Endothelial cell of umbilical vein (primary cell): ENCODE measurements around the gene SVEP1. TPM values are rescaled to one million over a fixed set of nuclear protein-coding genes. Genes with fewer than 3 reads are reported as not detected.

Experiments used
- BruUV-seq: library from RNA; stranded (reverse); fragments of 400-500 nt; replicated peaks from 2 replicates; lab custom pipeline; 2021; lab: Mats Ljungman, UMichigan
- CTCF ChIA-PET: fragments of 300-600, 350-600 bp; sonication (Branson Sonifier 250); formaldehyde crosslinking; loops from one replicate; lab custom pipeline; 2021; ENCODE audit warnings: antibody characterized with exemption, inconsistent platforms; lab: Charles Lee
- POLR2A ChIA-PET: fragments of 300-600, 350-600 bp; sonication (Branson Sonifier 250); formaldehyde crosslinking; loops from one replicate; lab custom pipeline; 2021; ENCODE audit warnings: antibody characterized with exemption, inconsistent platforms; lab: Charles Lee
- DNase-seq: peaks from one replicate; pipeline ENCODE4 v3.0.0-alpha.2; 2011; ENCODE audit warnings: low read depth, low spot score
- FAIRE-seq: peaks from 2 replicates; lab custom pipeline; 2011; peaks lifted over from hg19 to GRCh38; lab: Jason Lieb, UNC
- H2AFZ ChIP-seq: 2 replicates; pipeline ENCODE4 v1.6.0; 2012; ENCODE audit warnings: low read depth, low read length, control low read depth, inconsistent platforms
- H3K27ac ChIP-seq: 2 replicates; pipeline ENCODE4 v1.5.1; 2011; ENCODE audit warnings: low read depth, mild to moderate bottlenecking, control low read depth, low read length, moderate library complexity; ENCODE audit not compliant: insufficient read depth
- H3K27me3 ChIP-seq, 2 experiments: 2 replicates each; pipeline versions ENCODE4 v1.6.0 to v1.6.1; 2011; ENCODE audit warnings: low read length in 2 of 2, mixed read lengths in 1 of 2; ENCODE audit not compliant: control insufficient read depth in 2 of 2, insufficient read depth in 2 of 2
- H3K36me3 ChIP-seq, 2 experiments: 2 replicates in 1 of 2; 3 replicates in 1 of 2; pipeline ENCODE4 v1.5.1; 2011; ENCODE audit warnings: low read length in 2 of 2, mild to moderate bottlenecking in 1 of 2, moderate library complexity in 1 of 2; ENCODE audit not compliant: control insufficient read depth in 2 of 2, insufficient read depth in 2 of 2; ENCODE audit errors: extremely low read depth in 1 of 2
- H3K4me1 ChIP-seq: 3 replicates; pipeline ENCODE4 v1.5.1; 2011; ENCODE audit warnings: mild to moderate bottlenecking, low read length; ENCODE audit not compliant: control insufficient read depth, insufficient read depth; ENCODE audit errors: extremely low read depth
- H3K4me2 ChIP-seq: 2 replicates; pipeline ENCODE4 v1.6.1; 2011; ENCODE audit warnings: low read length, control low read depth, mixed read lengths; ENCODE audit not compliant: insufficient read depth
- H3K4me3 ChIP-seq, 3 experiments: fragments of 200-600 bp in 1 of 3; sonication (generic), shearing (Covaris generic) in 1 of 3; replicated peaks in 1 of 3; 2 replicates each; pipeline ENCODE4 v1.5.1; 2011 to 2016; ENCODE audit warnings: control low read depth in 3 of 3, low read length in 3 of 3, mild to moderate bottlenecking in 2 of 3, inconsistent platforms in 1 of 3, low read depth in 1 of 3, moderate library complexity in 1 of 3; ENCODE audit not compliant: insufficient read depth in 1 of 3
- H3K79me2 ChIP-seq: 2 replicates; pipeline ENCODE4 v1.6.0; 2012; ENCODE audit warnings: low read length, inconsistent platforms; ENCODE audit not compliant: control insufficient read depth, insufficient read depth
- H3K9ac ChIP-seq: replicated peaks from 2 replicates; pipeline ENCODE3; 2011; ENCODE audit warnings: low read length, control low read depth; ENCODE audit not compliant: insufficient read depth; ENCODE audit errors: extremely low read depth
- H3K9me1 ChIP-seq: replicated peaks from 3 replicates; pipeline ENCODE4 v1.6.0; 2011; ENCODE audit warnings: mild to moderate bottlenecking, low read length; ENCODE audit not compliant: control insufficient read depth, insufficient read depth; ENCODE audit errors: extremely low read depth
- H3K9me3 ChIP-seq: replicated peaks from 2 replicates; pipeline ENCODE4 v1.5.1; 2012; ENCODE audit warnings: low read length, inconsistent platforms; ENCODE audit not compliant: control insufficient read depth, insufficient read depth
- H4K20me1 ChIP-seq: replicated peaks from 2 replicates; pipeline ENCODE3; 2011; ENCODE audit warnings: mild to moderate bottlenecking, low read length; ENCODE audit not compliant: control insufficient read depth, insufficient read depth; ENCODE audit errors: extremely low read depth
- EZH2 ChIP-seq: IDR thresholded peaks from 2 replicates; pipeline ENCODE4 v1.6.1; 2012; ENCODE audit warnings: borderline replicate concordance, low read depth, mild to moderate bottlenecking, moderate library complexity, low read length, inconsistent platforms; ENCODE audit not compliant: severe bottlenecking
- FOS ChIP-seq: IDR thresholded peaks from 2 replicates; pipeline ENCODE4 v1.6.1; 2011; ENCODE audit warnings: mild to moderate bottlenecking, low read length, moderate library complexity, borderline replicate concordance; ENCODE audit not compliant: insufficient read depth
- GATA2 ChIP-seq: IDR thresholded peaks from 2 replicates; pipeline ENCODE4 v1.7.0; 2011; ENCODE audit warnings: low read depth, mild to moderate bottlenecking, moderate library complexity, mixed read lengths, low read length; ENCODE audit not compliant: insufficient read length, insufficient read depth
- JUN ChIP-seq: IDR thresholded peaks from 2 replicates; pipeline ENCODE4 v1.6.1; 2011; ENCODE audit warnings: borderline replicate concordance, low read depth; ENCODE audit not compliant: insufficient read length, insufficient read depth
- MYC ChIP-seq: IDR thresholded peaks from one replicate; pipeline ENCODE4 v1.6.1; 2011; ENCODE audit warnings: mild to moderate bottlenecking, low read depth, low read length
- POLR2A ChIP-seq: IDR thresholded peaks from 2 replicates; pipeline ENCODE4 v1.6.1; 2012; ENCODE audit warnings: low read depth, mild to moderate bottlenecking, control low read depth, low read length
- POLR2AphosphoS5 ChIP-seq: IDR thresholded peaks from 2 replicates; pipeline ENCODE4 v1.6.1; 2012; ENCODE audit warnings: low read depth, mild to moderate bottlenecking, control low read depth, low read length, moderate library complexity; ENCODE audit not compliant: insufficient read depth
- dilution Hi-C: fragments of 300-500 bp; cut with MboI; formaldehyde crosslinking; loops from one replicate; pipeline ENCODE4 v1.15.0; 2019; ENCODE audit warnings: low sequenced_read_pairs; ENCODE audit not compliant: extremely low pct_ligation_motif_present
- intact Hi-C: fragments of 100-400 bp; cut with micrococcal nuclease; formaldehyde crosslinking; loops from one replicate; pipeline ENCODE4 v1.10.0; 2022
- polyA plus RNA-seq, 4 experiments: library from polyadenylated mRNA; depleted of rRNA in 3 of 4; stranded (reverse) in 3 of 4; unstranded in 1 of 4; fragments of >200 nt; gene quantifications; 2 replicates each; pipeline versions ENCODE4 v1.2.1 to v1.2.3, GENCODE V29; 2011 to 2012; ENCODE audit warnings: missing spikeins in 1 of 4
- total RNA-seq: library from RNA; stranded (reverse); gene quantifications from 2 replicates; pipeline ENCODE4 v1.2.3, GENCODE V29; 2021
- TF ChIP-seq, protein P1 (sequence below), 2 donors: IDR thresholded peaks; 1 replicate in 1 of 2; 2 replicates in 1 of 2; pipeline ENCODE4 v1.5.1; 2011; ENCODE audit warnings: low read length in 2 of 2, mild to moderate bottlenecking in 2 of 2, moderate library complexity in 2 of 2, control low read depth in 1 of 2, inconsistent platforms in 1 of 2, low read depth in 1 of 2; ENCODE audit not compliant: insufficient read depth in 1 of 2; ENCODE audit errors: extremely low read depth in 1 of 2
- TF ChIP-seq, protein P2 (sequence below): IDR thresholded peaks from 2 replicates; pipeline ENCODE4 v1.6.1; 2011; ENCODE audit not compliant: insufficient read depth, insufficient read length

The SVEP1 gene
- total and polyA plus RNA-seq, 2 donors (not counting 3 experiments of a cell fraction or from before 2014, with no cell fraction given), result 0.04 to 0.29 TPM

DNA sequence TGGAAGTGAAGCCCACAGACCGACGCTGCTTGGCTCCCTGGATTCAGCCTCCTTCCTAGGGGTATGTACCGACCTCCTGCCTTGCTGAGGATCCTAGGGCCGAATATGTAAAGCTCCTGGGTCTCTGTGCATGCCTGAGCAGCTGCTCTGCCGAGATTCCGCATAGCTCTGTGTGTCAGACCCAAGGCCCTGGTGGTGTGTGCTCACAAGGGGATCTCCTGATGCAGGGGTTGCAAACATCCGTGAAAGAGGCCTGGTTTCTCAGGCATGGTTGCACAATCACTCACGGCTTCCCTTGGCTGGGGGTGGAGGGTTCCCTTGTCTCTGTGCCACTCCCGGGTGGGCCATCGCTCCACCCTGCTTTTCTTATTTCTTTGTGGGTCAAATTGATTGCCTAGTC lies 19.9 kb upstream of the SVEP1 start:
- H4K20me1 ChIP-seq, result no peaks in the 10 kb centered on the region
- TF ChIP-seq FOS (no peak), POLR2A (no peak), POLR2AphosphoS5 (no peak), MYC (no peak), JUN (no peak), GATA2 (no peak), EZH2 (no peak)
- TF ChIP-seq, protein P1, sequence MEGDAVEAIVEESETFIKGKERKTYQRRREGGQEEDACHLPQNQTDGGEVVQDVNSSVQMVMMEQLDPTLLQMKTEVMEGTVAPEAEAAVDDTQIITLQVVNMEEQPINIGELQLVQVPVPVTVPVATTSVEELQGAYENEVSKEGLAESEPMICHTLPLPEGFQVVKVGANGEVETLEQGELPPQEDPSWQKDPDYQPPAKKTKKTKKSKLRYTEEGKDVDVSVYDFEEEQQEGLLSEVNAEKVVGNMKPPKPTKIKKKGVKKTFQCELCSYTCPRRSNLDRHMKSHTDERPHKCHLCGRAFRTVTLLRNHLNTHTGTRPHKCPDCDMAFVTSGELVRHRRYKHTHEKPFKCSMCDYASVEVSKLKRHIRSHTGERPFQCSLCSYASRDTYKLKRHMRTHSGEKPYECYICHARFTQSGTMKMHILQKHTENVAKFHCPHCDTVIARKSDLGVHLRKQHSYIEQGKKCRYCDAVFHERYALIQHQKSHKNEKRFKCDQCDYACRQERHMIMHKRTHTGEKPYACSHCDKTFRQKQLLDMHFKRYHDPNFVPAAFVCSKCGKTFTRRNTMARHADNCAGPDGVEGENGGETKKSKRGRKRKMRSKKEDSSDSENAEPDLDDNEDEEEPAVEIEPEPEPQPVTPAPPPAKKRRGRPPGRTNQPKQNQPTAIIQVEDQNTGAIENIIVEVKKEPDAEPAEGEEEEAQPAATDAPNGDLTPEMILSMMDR (IDR thresholded peaks at IDR 0.05; ENCODE audit: extremely low read depth in 1 of 2, insufficient read depth in 1 of 2, low read depth in 1 of 2, low read length in 2 of 2), result no peak
- TF ChIP-seq, protein P2, sequence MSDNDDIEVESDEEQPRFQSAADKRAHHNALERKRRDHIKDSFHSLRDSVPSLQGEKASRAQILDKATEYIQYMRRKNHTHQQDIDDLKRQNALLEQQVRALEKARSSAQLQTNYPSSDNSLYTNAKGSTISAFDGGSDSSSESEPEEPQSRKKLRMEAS, result no peak
- DNase-seq (no peak), FAIRE-seq (no peak)
- no peak overlapping the region for H3K9ac ChIP-seq
- H3K27me3 ChIP-seq, result no peaks in the 10 kb centered on the region
- no peaks in the 10 kb centered on the region for H3K9me1 ChIP-seq
- no peak overlapping the region for H2AFZ ChIP-seq
- no peak overlapping the region for H3K4me3 ChIP-seq
- no peak overlapping the region for H3K27ac ChIP-seq
- ChIA-PET POLR2A (no interaction called here), CTCF (interaction anchor here (1.7 kb wide), 1 partner anchor 10 kb away, joined by 5 read pairs; no protein-coding TSS in a partner anchor)
- no peaks in the 10 kb centered on the region for H3K79me2 ChIP-seq
- dilution Hi-C loops, result no loop called here
- BruUV-seq, result no TSS peak
- H3K36me3 ChIP-seq, result no peaks in the 10 kb centered on the region
- no peaks in the 10 kb centered on the region for H3K9me3 ChIP-seq
- no peak overlapping the region for H3K4me2 ChIP-seq
- intact Hi-C loops, result loop anchor here (5.0 kb wide), 1 partner anchor 52 kb away; no protein-coding TSS in a partner anchor
- H3K4me1 ChIP-seq, result no peaks in the 10 kb centered on the region
